LoVo (cell line): ENCODE results near the gene KLK3.
A peak's percentile ranks its signal among the peaks of the same experiment; 100 is the strongest.
"Not testable (repeated sequence)": the region's sequence is repeated elsewhere in the genome, so short reads cannot be mapped to it uniquely, and the experiment has no call there.

Source experiments
- DNase-seq: peaks from one replicate; pipeline ENCODE4 v3.0.0-alpha.2; 2016; ENCODE audit warnings: low spot score

Gene KLK3

GRCh38 chr19:50861496-50862286 lies 7.0 kb downstream of the KLK3 start:
- no peak for DNase-seq

GRCh38 chr19:50869479-50869878 lies 14.8 kb downstream of the KLK3 start:
- DNase-seq: no peak

GRCh38 chr19:50870417-50871089 lies 15.8 kb downstream of the KLK3 start:
- no peak for DNase-seq

- DNase-seq: no peak
These were observed 18.3 kb downstream of the KLK3 start, which contains the start of gene KLK2 for GRCh38 chr19:50873056-50873455. Gene KLK2 (plus strand): TSS chr19:50873439. CDS start chr19:50873474, 35 bp downstream.

- no peak for DNase-seq
These were observed 19.5 kb downstream of the KLK3 start for GRCh38 chr19:50874211-50874610.

- no peak for DNase-seq
These were observed 21.2 kb downstream of the KLK3 start for GRCh38 chr19:50875795-50876422.

GRCh38 chr19:50876456-50876855 lies 21.7 kb downstream of the KLK3 start:
- DNase-seq: no peak

- DNase-seq: no peak
These were observed 22.6 kb downstream of the KLK3 start for GRCh38 chr19:50877338-50877737.

GRCh38 chr19:50878851-50879250 lies 24.1 kb downstream of the KLK3 start:
- DNase-seq: no peak

GRCh38 chr19:50880241-50880640 lies 25.5 kb downstream of the KLK3 start:
- DNase-seq: no peak

GRCh38 chr19:50882188-50882587 lies 27.5 kb downstream of the KLK3 start:
- DNase-seq: no peak

GRCh38 chr19:50889638-50890037 lies 34.9 kb downstream of the KLK3 start:
- no peak for DNase-seq

- no peak for DNase-seq
These were observed 35.9 kb downstream of the KLK3 start for GRCh38 chr19:50890422-50891252.

- DNase-seq: no peak
These were observed 36.5 kb downstream of the KLK3 start for GRCh38 chr19:50891253-50891625.

- no peak for DNase-seq
These were observed 38.5 kb downstream of the KLK3 start for GRCh38 chr19:50893047-50893736.

- no peak for DNase-seq
These were observed 40.0 kb downstream of the KLK3 start for GRCh38 chr19:50894478-50895356.

GRCh38 chr19:50896089-50896590 lies 41.4 kb downstream of the KLK3 start:
- not testable (repeated sequence) for DNase-seq

- DNase-seq: peak; percentile 48
These were observed 42.0 kb downstream of the KLK3 start for GRCh38 chr19:50896591-50897190.

- no peak for DNase-seq
These were observed 42.5 kb downstream of the KLK3 start for GRCh38 chr19:50897191-50897607.

- no peak for DNase-seq
These were observed 42.9 kb downstream of the KLK3 start for GRCh38 chr19:50897612-50898011.
